Heart left ventricle (tissue), 16 donors: ENCODE data around the gene RASSF1. TPM values are rescaled to one million over a fixed set of nuclear protein-coding genes. Genes with fewer than 3 reads are reported as not detected.
A peak's percentile ranks its signal among the peaks of the same experiment; 100 is the strongest.

Source experiments
- ATAC-seq, 4 donors: fragments of 200-7000 bp; cut with Tn5 transposase; one replicate each; pipeline ENCODE4 v1.9.1; 2020 to 2022; ENCODE audit warnings: moderate library complexity in 4 of 4, mild to moderate bottlenecking in 3 of 4, moderate number of reproducible peaks in 1 of 4
- DNase-seq, 5 donors: peaks; one replicate each; pipeline ENCODE4 v3.0.0-alpha.2; 2020
- H3K27ac ChIP-seq, 12 donors: fragments of 200-600 bp; sonication (generic) in 4 of 12; one replicate each; pipeline versions ENCODE4 v1.5.0 to v1.8.0; 2016 to 2022; ENCODE audit warnings: mild to moderate bottlenecking in 2 of 12
- H3K27me3 ChIP-seq, 9 donors: fragments of 200-600 bp; sonication (generic) in 2 of 9; one replicate each; pipeline versions ENCODE4 v1.5.1 to v1.8.0; 2016 to 2022; ENCODE audit warnings: mild to moderate bottlenecking in 3 of 9
- H3K36me3 ChIP-seq, 9 donors: fragments of 200-600 bp; sonication (generic) in 2 of 9; one replicate each; pipeline versions ENCODE4 v1.5.0 to v1.8.0; 2018 to 2022; ENCODE audit warnings: mild to moderate bottlenecking in 2 of 9
- H3K4me1 ChIP-seq, 12 donors: fragments of 200-600 bp; sonication (generic) in 4 of 12; one replicate each; pipeline versions ENCODE4 v1.5.0 to v1.8.0; 2016 to 2022; ENCODE audit warnings: mild to moderate bottlenecking in 3 of 12
- H3K4me3 ChIP-seq, 12 donors: fragments of 200-600 bp; sonication (generic) in 4 of 12; one replicate each; pipeline versions ENCODE4 v1.5.0 to v1.8.0; 2017 to 2022; ENCODE audit warnings: mild to moderate bottlenecking in 9 of 12, moderate library complexity in 4 of 12
- H3K9me3 ChIP-seq, 12 donors: fragments of 200-600 bp; sonication (generic) in 4 of 12; one replicate each; pipeline versions ENCODE4 v1.5.0 to v1.8.0; 2016 to 2022; ENCODE audit warnings: mild to moderate bottlenecking in 1 of 12
- CTCF ChIP-seq, 12 donors: fragments of 200-600 bp; sonication (generic) in 4 of 12; IDR thresholded peaks; one replicate each; pipeline versions ENCODE4 v1.5.0 to v1.8.0; 2018 to 2022; ENCODE audit warnings: antibody characterized with exemption in 12 of 12, mild to moderate bottlenecking in 5 of 12
- POLR2A ChIP-seq, 2 donors: fragments of 450-650 bp; IDR thresholded peaks; one replicate each; pipeline ENCODE4 v1.6.1; 2017; ENCODE audit warnings: antibody characterized with exemption in 2 of 2, mild to moderate bottlenecking in 2 of 2, moderate library complexity in 2 of 2
- WGBS, 4 donors: extraction: QIAGEN DNeasy Blood & Tissue Kit in 2 of 4; methylation state at CpG; one replicate each; pipeline versions ENCODE4 v1.1.5 to v1.1.7; 2013 to 2018; 5-methylcytosine and 5-hydroxymethylcytosine counted together
- intact Hi-C, 10 donors: fragments of 100-400 bp; cut with DNase I; formaldehyde crosslinking; loops; one replicate each; pipeline versions ENCODE4 v1.11.1 to v1.14.2; 2022
- polyA plus RNA-seq, 2 donors: library from polyadenylated mRNA; stranded (reverse); fragments of 200-250 nt; gene quantifications; one replicate each; pipeline ENCODE4 v1.2.3, GENCODE V29; 2013
- total RNA-seq, 9 donors: library from RNA; depleted of rRNA in 2 of 9; stranded (reverse); fragments of >200 nt in 2 of 9; fragmentation: NEBNext Ultra II Directional in 3 of 9; extraction: Animal tissue kit (Norgen Biotek cat#: 25700) in 3 of 9; gene quantifications; one replicate each; pipeline versions ENCODE4 v1.1.0 to v1.2.4, GENCODE V29; 2016 to 2023
- donor health status: ischemic (EF 13 %, LVEDD 7.1; RV severe dilation, severe dysfunction).
- donor health status: healthy with polysubstance abuse.
- donor health status: DM: no; HTN: yes; CAD: no.
- donor health status: DM: no; HTN: no; CAD: no.
- donor health status: ischemic (EF 25% LVEDD 6.9; RV normal size, moderate dysfunction).
- donor health status: ischemic (EF 25% LVEDD 5.7; RV mildly dilated, moderate dysfunction).
- donor health status: healthy.
- donor health status: DM: yes; HTN: yes; CAD: no.
- donor health status: ischemic (EF 35%, LVEDD 5.7; RV mildly dilated, moderate dysfunction).
- donor health status: nonischemic (EF 11% LVEDD 7.7; RV severe dilation, severe dysfunction).
- donor health status: DM: yes; HTN: yes; CAD: no.
- donor health status: PGD.
- donor health status: ischemic (EF 29% LVEDD 5.4; RV normal size, mild dysfunction).
- donor health status: nonischemic (EF 23%, LVEDD 6.1; RV moderate dilation, normal function).

RASSF1 gene
- total and polyA plus RNA-seq, 11 donors = 7.9 to 58.6 (median 14.2) TPM

- DNase-seq (peak; percentile 70 to 89 (median 78)), ATAC-seq (peak in 3 of 4 donors; percentile 21 to 40 (median 29))
- Histone ChIP-seq H3K4me1 (peaks cover 2 to 53% (median 34%) of the 10 kb centered on the region in 12 donors), H3K27ac (no peak within 1 kb of the TSS), H3K36me3 (peaks cover 0 to 17% (median 9%) of the 10 kb centered on the region in 9 donors), H3K9me3 (no peaks in the 10 kb centered on the region), H3K4me3 (peak within 1 kb of the TSS in 10 of 12 donors; percentile 4 to 57 (median 47)), H3K27me3 (no peaks in the 10 kb centered on the region)
- WGBS, 4 donors = 8 to 19% (median 14%) methylated on average over 25 to 45 of the region's 45 CpGs
- intact Hi-C loops = loop anchor here in 7 of 10 donors (2.0 to 10.0 kb wide), 4 partner anchors 87 to 1039 kb away; partner anchors contain the start of genes CISH (in 2 of the 7) and MANF (in 1 of the 7)
- no peak for TF ChIP-seq POLR2A (IDR thresholded peaks at IDR 0.05)
- TF ChIP-seq CTCF (IDR thresholded peaks at IDR 0.05) = no peak
Observed at GRCh38 chr3:50345586-50346234, 5.1 kb upstream of the RASSF1 start, which contains the start of gene ZMYND10. Gene ZMYND10 (minus strand): TSS chr3:50345732. CDS start chr3:50345579, 153 bp downstream.

GRCh38 chr3:50345008-50345407 lies 4.4 kb upstream of the RASSF1 start:
- peak in 1 of 5 donors; percentile 58 for DNase-seq
- H3K27me3 ChIP-seq = peaks cover 0 to 4% (median 0%) of the 10 kb centered on the region in 9 donors
- H3K36me3 ChIP-seq = peaks cover 0 to 17% (median 9%) of the 10 kb centered on the region in 9 donors
- intact Hi-C loops = loop anchor here in 3 of 10 donors (5.0 to 10.0 kb wide), 3 partner anchors 87 to 1040 kb away; partner anchors contain the start of genes CISH (in 2 of the 3) and MANF (in 1 of the 3)
- no peak for TF ChIP-seq CTCF (IDR thresholded peaks at IDR 0.05)
- TF ChIP-seq POLR2A (IDR thresholded peaks at IDR 0.05) = no peak
- H3K27ac ChIP-seq = no peak overlapping the region
- peak overlapping the region in 9 of 12 donors; percentile 37 to 57 (median 48) for H3K4me3 ChIP-seq
- WGBS, 4 donors = 71 to 82% (median 79%) methylated on average over 6 to 8 of the region's 8 CpGs
- no peak for ATAC-seq
- peaks cover 7 to 55% (median 35%) of the 10 kb centered on the region in 12 donors for H3K4me1 ChIP-seq
- H3K9me3 ChIP-seq = no peaks in the 10 kb centered on the region

DNA sequence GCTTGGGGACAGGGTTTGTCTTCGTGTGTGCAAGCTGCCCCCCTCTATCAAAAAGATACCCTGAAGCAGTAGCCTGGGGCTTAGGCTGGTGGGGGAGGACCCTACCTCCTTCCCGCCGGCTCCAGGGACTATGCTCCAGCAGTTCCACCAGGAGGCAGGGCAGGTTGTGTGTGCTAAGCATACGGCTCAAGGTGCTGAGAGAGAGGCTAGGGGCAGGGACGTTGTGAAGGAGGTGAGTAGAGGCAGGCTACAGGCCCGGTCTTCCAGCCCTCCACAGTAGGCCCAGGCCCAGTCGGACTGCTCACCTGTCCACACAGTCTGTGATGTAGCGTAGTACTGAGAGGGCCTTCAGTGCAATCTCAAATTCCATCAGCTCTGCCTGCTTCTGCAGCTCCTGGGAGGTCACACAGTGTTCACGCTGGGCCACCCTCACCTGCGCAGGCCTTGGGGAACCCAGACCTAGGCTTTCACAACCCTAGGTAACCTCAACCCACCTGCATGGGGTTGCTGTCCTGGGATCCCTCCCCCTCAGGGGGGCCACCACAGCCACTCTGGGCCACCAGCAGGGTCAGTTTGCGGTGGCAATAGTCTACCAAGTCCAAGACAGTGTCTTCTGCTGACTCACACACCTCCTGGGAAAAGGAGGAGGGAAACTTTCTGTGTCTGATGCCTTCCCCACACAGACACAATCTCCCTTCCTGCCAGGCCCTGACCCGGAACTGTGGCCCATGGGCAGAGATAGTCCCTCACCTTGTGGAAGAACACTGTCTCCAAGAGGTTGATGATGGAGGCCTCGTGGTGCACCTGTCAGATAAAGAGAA lies 2.4 kb upstream of the RASSF1 start:
- TF ChIP-seq POLR2A (IDR thresholded peaks at IDR 0.05) = no peak
- no peak for TF ChIP-seq CTCF (IDR thresholded peaks at IDR 0.05)
- DNase-seq = no peak
- Histone ChIP-seq H3K4me1 (peaks cover 4 to 60% (median 43%) of the 10 kb centered on the region in 12 donors), H3K27me3 (peaks cover 0 to 4% (median 0%) of the 10 kb centered on the region in 9 donors), H3K9me3 (no peaks in the 10 kb centered on the region), H3K4me3 (no peak overlapping the region), H3K36me3 (peaks cover 0 to 4% (median under 1%) of the 10 kb centered on the region in 9 donors), H3K27ac (no peak overlapping the region)
- intact Hi-C loops = loop anchor here in 1 of 10 donors (10.0 kb wide), 1 partner anchor 1042 kb away; the partner anchor contains the start of gene MANF
- ATAC-seq = no peak
- WGBS, 4 donors = 88% methylated on average over 13 of the region's 13 CpGs
